ENCODE results near the gene LARP4B. TPM values are rescaled to one million over a fixed set of nuclear protein-coding genes. Genes with fewer than 3 reads are reported as not detected.
A peak's percentile ranks its signal among the peaks of the same experiment; 100 is the strongest.

The LARP4B gene
- total RNA-seq, 1 experiment from 2014 or later, result 122 TPM

DNA sequence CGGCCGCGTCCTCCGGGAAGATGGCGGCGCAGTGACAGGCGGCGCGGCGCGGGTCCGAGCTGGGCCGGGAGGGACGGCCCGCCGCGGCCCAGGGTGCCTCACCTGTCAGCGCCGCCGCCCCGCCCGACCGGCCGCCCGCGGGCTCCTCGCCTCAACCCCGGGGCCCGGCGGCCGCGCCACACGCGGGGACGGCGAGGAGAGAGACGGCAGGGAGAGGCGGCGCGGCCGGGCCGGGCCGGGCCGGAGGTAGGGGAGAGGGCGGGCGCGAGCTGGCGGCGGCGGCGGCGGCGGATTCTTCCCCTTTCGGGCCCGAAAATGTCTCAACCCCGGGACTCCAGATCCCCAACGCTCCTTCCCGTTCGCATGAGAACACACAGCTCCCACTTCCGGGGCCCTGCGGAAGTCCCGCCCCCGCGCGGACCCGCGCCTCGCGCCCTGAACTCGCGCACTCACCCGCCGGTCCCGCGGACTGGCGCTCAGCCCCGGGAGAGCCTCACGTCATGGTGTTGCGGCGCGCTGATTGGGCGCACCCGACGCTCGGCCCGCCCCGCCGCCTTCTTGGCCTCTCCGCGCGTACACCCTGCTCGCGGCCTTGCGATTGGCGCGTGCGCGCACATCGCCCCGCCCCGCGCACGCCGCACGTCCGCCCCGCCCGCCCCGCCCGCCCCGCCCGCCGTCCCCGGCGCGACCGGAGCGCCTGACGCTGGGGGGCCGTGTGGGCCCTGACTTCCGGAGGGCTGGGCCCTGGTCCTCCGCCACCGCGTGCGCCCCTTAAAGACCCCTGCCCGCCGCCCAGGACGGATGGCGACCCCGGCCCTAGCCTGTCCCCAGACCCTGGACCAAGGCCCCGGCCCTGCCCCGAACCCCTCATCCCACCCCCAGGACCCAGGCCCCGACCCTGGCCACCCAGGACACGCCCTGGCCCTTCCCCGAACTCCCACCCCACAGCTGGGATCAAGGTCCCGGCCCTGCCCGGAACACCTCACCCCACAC, at the start of gene LARP4B (continued):
- TF ChIP-seq, protein P1, sequence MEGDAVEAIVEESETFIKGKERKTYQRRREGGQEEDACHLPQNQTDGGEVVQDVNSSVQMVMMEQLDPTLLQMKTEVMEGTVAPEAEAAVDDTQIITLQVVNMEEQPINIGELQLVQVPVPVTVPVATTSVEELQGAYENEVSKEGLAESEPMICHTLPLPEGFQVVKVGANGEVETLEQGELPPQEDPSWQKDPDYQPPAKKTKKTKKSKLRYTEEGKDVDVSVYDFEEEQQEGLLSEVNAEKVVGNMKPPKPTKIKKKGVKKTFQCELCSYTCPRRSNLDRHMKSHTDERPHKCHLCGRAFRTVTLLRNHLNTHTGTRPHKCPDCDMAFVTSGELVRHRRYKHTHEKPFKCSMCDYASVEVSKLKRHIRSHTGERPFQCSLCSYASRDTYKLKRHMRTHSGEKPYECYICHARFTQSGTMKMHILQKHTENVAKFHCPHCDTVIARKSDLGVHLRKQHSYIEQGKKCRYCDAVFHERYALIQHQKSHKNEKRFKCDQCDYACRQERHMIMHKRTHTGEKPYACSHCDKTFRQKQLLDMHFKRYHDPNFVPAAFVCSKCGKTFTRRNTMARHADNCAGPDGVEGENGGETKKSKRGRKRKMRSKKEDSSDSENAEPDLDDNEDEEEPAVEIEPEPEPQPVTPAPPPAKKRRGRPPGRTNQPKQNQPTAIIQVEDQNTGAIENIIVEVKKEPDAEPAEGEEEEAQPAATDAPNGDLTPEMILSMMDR (IDR thresholded peaks at IDR 0.05 in 2 of 3, conservative IDR thresholded peaks at IDR 0.05 in 1 of 3; ENCODE audit: borderline replicate concordance in 1 of 3, insufficient read depth in 1 of 3, low read depth in 2 of 3, low read length in 2 of 3), result no peak
- TF ChIP-seq ELF1 (IDR thresholded peaks at IDR 0.05; ENCODE audit: borderline replicate concordance, low read depth) (peak; percentile 47; the same call in 1 of the 2 replicates), SIN3A (IDR thresholded peaks at IDR 0.05; ENCODE audit: low read depth) (no peak), CBX3 (IDR thresholded peaks at IDR 0.05; ENCODE audit: low read depth) (no peak)
- TF ChIP-seq, protein P2, sequence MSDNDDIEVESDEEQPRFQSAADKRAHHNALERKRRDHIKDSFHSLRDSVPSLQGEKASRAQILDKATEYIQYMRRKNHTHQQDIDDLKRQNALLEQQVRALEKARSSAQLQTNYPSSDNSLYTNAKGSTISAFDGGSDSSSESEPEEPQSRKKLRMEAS (IDR thresholded peaks at IDR 0.05), result peak; percentile 56; the same call in 1 of the 2 replicates

DNA sequence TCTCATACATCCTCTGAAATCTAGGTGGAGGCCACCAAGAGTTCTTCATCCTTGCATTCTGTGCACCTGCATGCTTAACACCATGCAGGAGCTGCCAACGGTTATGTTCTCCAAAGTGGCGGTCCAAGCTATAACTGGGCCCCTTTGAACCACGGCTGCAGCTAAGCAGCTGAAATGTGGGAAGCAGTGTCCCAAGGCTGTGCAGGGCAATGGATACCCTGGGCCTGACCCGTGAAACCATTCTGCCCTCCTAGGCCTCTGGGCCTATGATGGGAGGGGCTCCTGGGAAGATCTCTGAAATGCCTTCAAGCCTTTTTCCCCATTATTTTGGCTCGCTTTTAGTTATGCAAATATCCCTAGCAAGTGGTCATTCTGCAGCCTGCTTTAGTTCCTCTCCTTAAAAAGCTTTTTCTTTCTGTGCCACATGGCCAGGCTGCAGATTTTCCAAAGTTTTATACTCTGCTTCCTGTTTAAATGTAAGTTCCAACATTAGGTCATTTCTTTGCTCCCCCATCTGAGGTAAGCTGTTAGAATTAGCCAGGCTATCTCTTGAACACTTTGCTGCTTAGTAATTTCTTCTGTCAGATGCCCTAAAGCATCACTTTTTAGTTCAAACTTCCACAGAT, 49.1 kb upstream of the LARP4B start:
- ChIA-PET CTCF (no interaction called here), RAD21 (ENCODE audit: low non-redundant PET in 1 of 2, low total read pairs in 2 of 2, uncharacterized antibody in 2 of 2, unreplicated experiment in 2 of 2) (no interaction called here), POLR2A (no interaction called here)
- Histone ChIP-seq H3K9ac (ENCODE audit: low read length) (no peak overlapping the region), H3K27me3 (ENCODE audit: insufficient read depth, low read length) (no peaks in the 10 kb centered on the region), H3K36me3 (ENCODE audit: control insufficient read depth in 1 of 2, insufficient read depth in 2 of 2, low read length in 2 of 2) (no peaks in the 10 kb centered on the region; a peak in 1 of 4 replicates), H4K20me1 (ENCODE audit: insufficient read depth) (no peaks in the 10 kb centered on the region), H3K4me2 (ENCODE audit: low read length) (no peak overlapping the region), H3K79me2 (ENCODE audit: insufficient read depth, low read length) (no peaks in the 10 kb centered on the region), H3K9me3 (ENCODE audit: control insufficient read depth in 1 of 2, insufficient read depth in 1 of 2, low read depth in 1 of 2, low read length in 2 of 2) (peaks cover 12 to 18% of the 10 kb centered on the region in 2 experiments; a peak in 2 of 4 replicates), H3K9me2 (ENCODE audit: insufficient read depth) (no peaks in the 10 kb centered on the region), H3K27ac (ENCODE audit: low read depth, low read length) (no peak overlapping the region), H3K4me1 (ENCODE audit: control insufficient read depth in 1 of 2, insufficient read depth in 2 of 2, low read length in 2 of 2) (peaks cover 0 to 11% of the 10 kb centered on the region in 2 experiments; a peak in 1 of 4 replicates), H3K4me3 (replicated peaks in 1 of 2; ENCODE audit: low read depth in 1 of 2, low read length in 2 of 2) (no peak overlapping the region), H2AFZ (ENCODE audit: low read depth, low read length, poor library complexity, severe bottlenecking) (no peak overlapping the region)
- 0 out of 2 replicates have a peak, but pooled peaks have one; percentile 41 for TF ChIP-seq CBX3 (IDR thresholded peaks at IDR 0.05; ENCODE audit: low read depth)
- TF ChIP-seq RAD21 (IDR thresholded peaks at IDR 0.05; ENCODE audit: low read depth), result no peak
- TF ChIP-seq SP1 (IDR thresholded peaks at IDR 0.05; ENCODE audit: low read depth), result no peak
- TF ChIP-seq YY1 (IDR thresholded peaks at IDR 0.05; ENCODE audit: extremely low read depth, insufficient replicate concordance, low read depth, low read length), result no peak
- TF ChIP-seq JUND (IDR thresholded peaks at IDR 0.05), result no peak
- no peak for DNase-seq (ENCODE audit: low read depth, low spot score)
- BruUV-seq (replicated peaks), result no TSS peak
- no peak for ATAC-seq
- intact Hi-C loops (cut with micrococcal nuclease), result no loop called here

Measured in HCT116 (cell line).